ENCODE measurements around the gene TMEM106A.
"Not testable (repeated sequence)": the region's sequence is repeated elsewhere in the genome, so short reads cannot be mapped to it uniquely, and the experiment has no call there.

GRCh38 chr17:43239597-43239996 is 27.9 kb downstream of the TMEM106A start:
- TF ChIP-seq CTCF (IDR thresholded peaks at IDR 0.05); ZFX (IDR thresholded peaks at IDR 0.05; ENCODE audit: borderline replicate concordance): not testable (repeated sequence)
